Neuronal stem cell (in vitro differentiated cells): ENCODE data around the gene ERFL.

Source experiments
- DNase-seq: peaks from one replicate; pipeline ENCODE4 v3.0.0-alpha.2; 2013; ENCODE audit warnings: low spot score
- H2AFZ ChIP-seq: one replicate; pipeline ENCODE4 v1.6.1; 2013; ENCODE audit warnings: mild to moderate bottlenecking, low read length, inconsistent platforms
- H2AK5ac ChIP-seq: 2 replicates; pipeline ENCODE4 v1.6.1; 2013; ENCODE audit warnings: low read depth, mild to moderate bottlenecking, inconsistent platforms, low read length, moderate library complexity, mixed read lengths
- H2BK120ac ChIP-seq: 2 replicates; pipeline ENCODE4 v1.6.1; 2013; ENCODE audit warnings: low read depth, mild to moderate bottlenecking, inconsistent platforms, low read length, moderate library complexity, mixed read lengths
- H2BK12ac ChIP-seq: one replicate; pipeline ENCODE4 v1.6.1; 2013; ENCODE audit warnings: low read length, inconsistent platforms
- H2BK15ac ChIP-seq: 2 replicates; pipeline ENCODE4 v1.6.1; 2013; ENCODE audit warnings: mild to moderate bottlenecking, low read length, inconsistent platforms, mixed read lengths
- H2BK5ac ChIP-seq: one replicate; pipeline ENCODE4 v1.6.1; 2013; ENCODE audit warnings: inconsistent platforms, mild to moderate bottlenecking, low read length, moderate library complexity
- H3K14ac ChIP-seq: one replicate; pipeline ENCODE4 v1.6.1; 2013; ENCODE audit warnings: low read length, inconsistent platforms
- H3K18ac ChIP-seq: 2 replicates; pipeline ENCODE4 v1.6.1; 2013; ENCODE audit warnings: low read length, inconsistent platforms
- H3K23ac ChIP-seq: 2 replicates; pipeline ENCODE4 v1.6.1; 2013; ENCODE audit warnings: low read depth, mild to moderate bottlenecking, mixed read lengths, low read length, inconsistent platforms; ENCODE audit not compliant: poor library complexity
- H3K27ac ChIP-seq: replicated peaks from 3 replicates; pipeline ENCODE4 v1.5.1; 2013; ENCODE audit warnings: low read length, inconsistent platforms
- H3K27me3 ChIP-seq, 3 experiments: 2 replicates each; pipeline ENCODE4 v1.6.1; 2013; ENCODE audit warnings: low read length in 3 of 3, mild to moderate bottlenecking in 2 of 3, inconsistent platforms in 1 of 3, low read depth in 1 of 3, mixed read lengths in 1 of 3, moderate library complexity in 1 of 3; ENCODE audit not compliant: control insufficient read depth in 3 of 3, insufficient read depth in 3 of 3
- H3K36me3 ChIP-seq, 2 donors: replicated peaks in 1 of 2; 2 replicates each; pipeline ENCODE4 v1.6.1; 2013; ENCODE audit warnings: low read length in 2 of 2; ENCODE audit not compliant: control insufficient read depth in 2 of 2, insufficient read depth in 2 of 2
- H3K4ac ChIP-seq: 2 replicates; pipeline ENCODE4 v1.6.1; 2013; ENCODE audit warnings: inconsistent platforms, mild to moderate bottlenecking, low read length, moderate library complexity
- H3K4me1 ChIP-seq, 2 donors: 1 replicate in 1 of 2; 2 replicates in 1 of 2; pipeline ENCODE4 v1.6.1; 2013; ENCODE audit warnings: low read length in 2 of 2, low read depth in 1 of 2; ENCODE audit not compliant: control insufficient read depth in 2 of 2, insufficient read depth in 1 of 2
- H3K4me2 ChIP-seq: one replicate; pipeline ENCODE4 v1.6.1; 2013; ENCODE audit warnings: mild to moderate bottlenecking, low read length, inconsistent platforms; ENCODE audit not compliant: insufficient read depth, poor library complexity, severe bottlenecking
- H3K4me3 ChIP-seq, 2 donors: 2 replicates each; pipeline ENCODE4 v1.5.1; 2013; ENCODE audit warnings: low read length in 2 of 2, mild to moderate bottlenecking in 2 of 2, inconsistent platforms in 1 of 2, moderate library complexity in 1 of 2
- H3K79me1 ChIP-seq: one replicate; pipeline ENCODE4 v1.6.1; 2013; ENCODE audit warnings: low read depth, mild to moderate bottlenecking, inconsistent platforms, low read length, moderate library complexity
- H3K9ac ChIP-seq: one replicate; pipeline ENCODE4 v1.6.1; 2013; ENCODE audit warnings: mild to moderate bottlenecking, low read depth, low read length, inconsistent platforms; ENCODE audit not compliant: poor library complexity
- H3K9me3 ChIP-seq, 2 donors: replicated peaks in 1 of 2; 2 replicates each; pipeline versions ENCODE3 to v1.6.1; 2013; ENCODE audit warnings: low read length in 2 of 2, mild to moderate bottlenecking in 2 of 2, inconsistent platforms in 1 of 2, low read depth in 1 of 2, mixed read lengths in 1 of 2, moderate library complexity in 1 of 2; ENCODE audit not compliant: control insufficient read depth in 2 of 2, insufficient read depth in 1 of 2
- H4K8ac ChIP-seq: one replicate; pipeline ENCODE4 v1.6.1; 2013; ENCODE audit warnings: low read depth, mild to moderate bottlenecking, inconsistent platforms, low read length, moderate library complexity
- H4K91ac ChIP-seq: one replicate; pipeline ENCODE4 v1.6.1; 2013; ENCODE audit warnings: low read length, low read depth, mild to moderate bottlenecking, inconsistent platforms; ENCODE audit not compliant: poor library complexity
- WGBS, 2 donors: extraction: QIAGEN DNeasy Blood & Tissue Kit; methylation state at CpG; one replicate each; pipeline ENCODE4 v1.1.7; 2013; ENCODE audit warnings: missing lambda C conversion rate in 2 of 2, mixed read lengths in 1 of 2; ENCODE audit not compliant: insufficient read length in 2 of 2, insufficient replicate concordance in 1 of 2; ENCODE audit errors: extremely low coverage in 2 of 2; 5-methylcytosine and 5-hydroxymethylcytosine counted together

The ERFL gene

DNA sequence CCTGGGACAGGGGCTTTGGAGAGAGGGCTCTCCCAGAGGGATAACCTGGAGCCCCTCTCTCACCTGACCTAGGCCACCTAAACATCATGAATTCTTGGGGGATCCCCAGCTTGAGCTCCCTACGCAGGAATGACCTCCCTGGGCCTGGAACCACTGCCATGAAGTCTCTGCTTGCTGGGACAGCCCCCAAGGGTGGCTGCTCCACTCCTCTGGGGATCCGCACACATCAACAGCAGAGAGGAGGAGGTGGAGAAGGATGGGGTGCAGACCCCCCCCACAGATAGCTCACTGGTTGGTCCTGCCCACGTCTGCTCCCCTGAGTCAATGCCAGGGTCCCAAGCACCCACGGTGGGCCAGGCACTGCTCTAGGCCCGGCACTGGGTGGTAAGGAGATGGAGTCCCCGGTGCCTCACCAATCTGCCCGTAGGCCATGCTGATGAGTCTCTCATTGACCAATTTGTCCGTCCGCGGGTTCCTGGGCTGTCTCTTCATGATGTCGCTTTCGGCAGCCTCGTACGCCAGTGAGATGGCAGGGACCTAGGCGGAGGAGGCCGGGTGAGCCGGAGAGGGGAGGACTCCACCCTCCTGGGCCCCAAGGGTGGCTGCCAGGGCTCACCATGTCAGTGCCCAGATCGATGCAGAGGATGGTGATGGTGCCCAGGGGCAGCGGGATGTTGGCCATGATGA, 41.7 kb upstream of the ERFL start:
- H2BK120ac ChIP-seq = peak overlapping the region; percentile 81
- no CpG with 5 or more reads among the region's 19 CpGs for WGBS, 2 donors
- no peak overlapping the region for H3K9ac ChIP-seq
- H3K27me3 ChIP-seq = no peaks in the 10 kb centered on the region
- no peak overlapping the region for H3K4me2 ChIP-seq
- DNase-seq = no peak
- peak overlapping the region; percentile 28 for H3K18ac ChIP-seq
- H4K8ac ChIP-seq = no peak overlapping the region
- no peak overlapping the region for H3K4me3 ChIP-seq
- no peak overlapping the region for H3K27ac ChIP-seq
- H3K4ac ChIP-seq = no peak overlapping the region
- H3K36me3 ChIP-seq = peaks cover 0 to 3% of the 10 kb centered on the region in 2 donors
- no peaks in the 10 kb centered on the region for H3K79me1 ChIP-seq
- no peak overlapping the region for H3K14ac ChIP-seq
- no peak overlapping the region for H2AFZ ChIP-seq
- no peak overlapping the region for H2BK15ac ChIP-seq
- no peak overlapping the region for H2BK12ac ChIP-seq
- peak overlapping the region; percentile 37 for H2AK5ac ChIP-seq
- no peaks in the 10 kb centered on the region for H3K9me3 ChIP-seq
- peak overlapping the region; percentile 73 for H3K23ac ChIP-seq
- peak overlapping the region; percentile 72 for H4K91ac ChIP-seq
- no peaks in the 10 kb centered on the region for H3K4me1 ChIP-seq
- peak overlapping the region; percentile 75 for H2BK5ac ChIP-seq

DNA sequence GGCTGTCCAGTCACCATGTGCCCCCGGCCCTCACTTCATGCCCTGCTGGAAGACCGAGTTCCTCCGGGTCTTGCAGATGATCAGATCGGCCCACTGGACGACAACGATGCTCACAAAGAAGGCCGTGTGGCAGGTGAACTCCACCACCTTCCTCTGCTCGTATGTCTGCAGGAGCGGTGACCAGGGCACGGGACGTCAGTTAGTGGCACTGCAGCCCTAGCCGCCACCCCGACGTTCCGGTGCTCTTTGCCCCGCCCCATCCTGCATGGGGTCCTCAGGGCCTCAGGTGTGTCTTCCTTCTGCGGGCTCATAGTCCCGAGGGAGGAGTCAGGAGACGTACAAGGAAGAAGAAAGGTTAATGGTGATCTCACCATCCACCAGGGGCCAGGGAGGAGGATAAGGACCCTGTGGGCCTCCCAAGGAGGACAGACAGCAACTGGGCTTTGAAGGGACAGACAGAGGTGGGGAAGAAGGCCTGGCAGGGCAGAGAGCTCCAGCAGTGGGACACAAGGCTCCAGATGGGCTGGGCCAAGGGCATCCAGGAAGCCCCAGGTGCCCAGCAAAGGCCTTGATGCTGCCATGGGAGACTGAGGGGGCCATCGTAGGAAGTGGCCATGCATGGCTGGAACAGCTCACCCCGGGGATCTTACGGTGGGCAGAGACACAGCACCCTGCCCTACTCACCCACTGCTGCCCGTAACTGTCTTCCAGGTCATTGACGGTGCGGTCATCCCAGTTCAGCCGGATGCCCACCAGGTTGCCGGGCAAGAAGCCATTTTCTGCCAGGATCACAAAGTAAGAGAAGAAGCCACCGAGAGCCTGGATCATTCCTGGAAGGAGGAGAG, 40.7 kb upstream of the ERFL start:
- peak overlapping the region; percentile 20 for H3K23ac ChIP-seq
- peaks cover 0 to 3% of the 10 kb centered on the region in 2 donors for H3K36me3 ChIP-seq

DNA sequence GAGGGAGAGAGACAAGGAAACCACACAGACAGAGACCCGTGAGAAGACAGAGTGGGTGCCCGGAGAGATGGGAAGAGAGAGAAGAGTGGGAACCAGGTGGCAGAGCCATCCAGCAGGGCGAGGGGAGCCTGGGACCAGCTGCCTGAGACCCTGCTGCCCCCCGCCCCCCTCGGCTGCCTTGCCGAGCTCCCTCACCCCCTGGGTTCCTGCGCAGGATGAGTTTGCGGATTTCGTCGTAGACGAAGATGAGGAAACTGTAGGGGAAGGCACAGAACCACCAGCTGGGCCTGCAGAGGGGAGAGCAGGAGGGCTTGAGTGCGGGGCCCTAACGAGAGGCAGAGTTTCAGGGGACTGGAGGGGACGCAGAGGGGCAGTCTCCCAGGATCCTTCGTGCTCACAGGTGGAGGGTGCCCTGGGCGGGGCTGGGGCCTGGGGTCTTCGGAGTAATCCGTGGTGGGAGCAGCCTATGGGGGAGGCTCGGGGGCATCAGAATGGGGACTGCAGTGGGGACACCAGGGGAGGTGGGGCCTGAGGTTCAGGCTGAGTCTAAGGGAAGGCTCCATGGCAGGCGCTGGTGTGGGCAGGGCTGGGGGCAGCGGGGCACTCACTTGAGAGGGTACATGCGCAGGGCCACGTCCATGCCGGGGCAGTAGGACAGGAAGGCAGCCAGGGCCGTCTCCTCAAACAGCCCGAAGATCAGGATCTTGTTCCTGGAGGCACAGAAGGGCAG, 39.0 kb upstream of the ERFL start:
- no peaks in the 10 kb centered on the region for H3K4me1 ChIP-seq
- peak overlapping the region; percentile 44 for H3K9ac ChIP-seq
- peak overlapping the region; percentile 10 for H2BK12ac ChIP-seq
- H2BK15ac ChIP-seq = no peak overlapping the region
- peak overlapping the region; percentile 5 for H3K23ac ChIP-seq
- H3K79me1 ChIP-seq = no peaks in the 10 kb centered on the region
- H4K91ac ChIP-seq = no peak overlapping the region
- H3K27ac ChIP-seq = no peak overlapping the region
- H2AK5ac ChIP-seq = peak overlapping the region; percentile 63
- H3K4ac ChIP-seq = peak overlapping the region; percentile 95
- no peak overlapping the region for H3K14ac ChIP-seq
- H2BK5ac ChIP-seq = no peak overlapping the region
- H3K4me3 ChIP-seq = no peak overlapping the region
- H4K8ac ChIP-seq = no peak overlapping the region
- H3K4me2 ChIP-seq = no peak overlapping the region
- no peaks in the 10 kb centered on the region for H3K27me3 ChIP-seq
- DNase-seq = no peak
- WGBS, 2 donors = no CpG with 5 or more reads among the region's 26 CpGs
- H3K9me3 ChIP-seq = no peaks in the 10 kb centered on the region
- H2AFZ ChIP-seq = no peak overlapping the region
- H2BK120ac ChIP-seq = peak overlapping the region; percentile 54
- peaks cover 0 to 3% of the 10 kb centered on the region in 2 donors for H3K36me3 ChIP-seq
- peak overlapping the region; percentile 27 for H3K18ac ChIP-seq

More for the DNA sequence above, 40.7 kb upstream of the ERFL start:
- peak overlapping the region; percentile 30 for H2AK5ac ChIP-seq
- no peak overlapping the region for H2AFZ ChIP-seq
- no peak for DNase-seq
- H2BK120ac ChIP-seq = no peak overlapping the region
- H3K4me3 ChIP-seq = no peak overlapping the region
- H4K91ac ChIP-seq = no peak overlapping the region
- no peak overlapping the region for H2BK15ac ChIP-seq
- H3K4ac ChIP-seq = no peak overlapping the region
- H3K9me3 ChIP-seq = no peaks in the 10 kb centered on the region
- WGBS, 2 donors = no CpG with 5 or more reads among the region's 28 CpGs
- H3K18ac ChIP-seq = no peak overlapping the region
- H3K27ac ChIP-seq = no peak overlapping the region
- no peaks in the 10 kb centered on the region for H3K27me3 ChIP-seq
- H2BK5ac ChIP-seq = no peak overlapping the region
- no peak overlapping the region for H3K14ac ChIP-seq
- H2BK12ac ChIP-seq = no peak overlapping the region
- H3K9ac ChIP-seq = no peak overlapping the region
- no peaks in the 10 kb centered on the region for H3K4me1 ChIP-seq
- no peak overlapping the region for H3K4me2 ChIP-seq
- no peaks in the 10 kb centered on the region for H3K79me1 ChIP-seq
- no peak overlapping the region for H4K8ac ChIP-seq

DNA sequence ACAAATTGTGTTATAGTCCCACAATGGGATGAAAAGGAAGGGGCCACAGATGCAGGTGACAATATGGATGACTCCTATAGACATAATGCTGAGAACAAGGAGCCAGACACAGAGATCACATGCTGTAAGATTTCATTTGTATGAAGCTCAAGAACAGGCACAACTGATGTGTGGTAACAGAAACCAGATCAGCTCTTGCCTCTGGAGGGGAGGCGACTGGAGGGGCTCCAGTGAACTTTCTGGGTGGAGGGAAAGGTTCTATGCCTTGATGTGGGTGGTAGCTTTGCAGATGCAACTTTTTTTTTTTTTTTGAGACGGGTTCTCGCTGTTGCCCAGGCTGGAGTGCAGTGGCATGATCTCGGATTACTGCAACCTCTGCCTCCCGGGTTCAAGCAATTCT, 36.9 kb upstream of the ERFL start:
- H3K36me3 ChIP-seq = no peaks in the 10 kb centered on the region
- no peak overlapping the region for H3K14ac ChIP-seq
- H2AK5ac ChIP-seq = no peak overlapping the region
- H3K27ac ChIP-seq = no peak overlapping the region
- peaks cover 2% of the 10 kb centered on the region for H3K79me1 ChIP-seq
- no peak overlapping the region for H2AFZ ChIP-seq
- H2BK15ac ChIP-seq = no peak overlapping the region
- H3K9me3 ChIP-seq = no peaks in the 10 kb centered on the region
- H3K4ac ChIP-seq = no peak overlapping the region
- no peak overlapping the region for H4K91ac ChIP-seq
- no peak overlapping the region for H2BK5ac ChIP-seq
- no peak overlapping the region for H3K18ac ChIP-seq
- no CpG with 5 or more reads among the region's 5 CpGs for WGBS, 2 donors
- H3K23ac ChIP-seq = no peak overlapping the region
- no peak overlapping the region for H3K4me3 ChIP-seq
- no peak overlapping the region for H4K8ac ChIP-seq
- no peak overlapping the region for H2BK12ac ChIP-seq
- H2BK120ac ChIP-seq = no peak overlapping the region
- H3K4me2 ChIP-seq = no peak overlapping the region
- H3K9ac ChIP-seq = no peak overlapping the region
- DNase-seq = no peak
- no peaks in the 10 kb centered on the region for H3K27me3 ChIP-seq
- H3K4me1 ChIP-seq = no peaks in the 10 kb centered on the region
